ENCODE measurements around the gene RNF133.

Gene RNF133

GRCh38 chr7:122675621-122676020, 23.3 kb downstream of the RNF133 start:
- Histone ChIP-seq H2AFZ (ENCODE audit: low read length, unreplicated experiment) (no peak overlapping the region), H3K27me3 (ENCODE audit: insufficient read depth, low read length) (no peaks in the 10 kb centered on the region), H3K4me1 (ENCODE audit: control insufficient read depth, insufficient read depth, low read length, unreplicated experiment) (peaks cover 4% of the 10 kb centered on the region), H3K4me3 (ENCODE audit: low read depth, low read length) (no peak overlapping the region), H3K36me3 (ENCODE audit: insufficient read depth, low read length) (no peaks in the 10 kb centered on the region), H3K27ac (ENCODE audit: low read depth, low read length) (no peak overlapping the region), H3K79me2 (ENCODE audit: control insufficient read depth, insufficient read depth, low read length, unreplicated experiment) (no peaks in the 10 kb centered on the region)

- H3K79me2 ChIP-seq (ENCODE audit: control insufficient read depth, insufficient read depth, low read length, unreplicated experiment) = no peaks in the 10 kb centered on the region
- peak overlapping the region; percentile 3 for H2AFZ ChIP-seq (ENCODE audit: low read length, unreplicated experiment)
- H3K27ac ChIP-seq (ENCODE audit: low read depth, low read length) = peak overlapping the region; percentile 40
- H3K4me3 ChIP-seq (ENCODE audit: low read depth, low read length) = peak overlapping the region; percentile 38
- peaks cover 4% of the 10 kb centered on the region for H3K4me1 ChIP-seq (ENCODE audit: control insufficient read depth, insufficient read depth, low read length, unreplicated experiment)
- no peaks in the 10 kb centered on the region for H3K27me3 ChIP-seq (ENCODE audit: insufficient read depth, low read length)
- no peaks in the 10 kb centered on the region for H3K36me3 ChIP-seq (ENCODE audit: insufficient read depth, low read length)
Observed at GRCh38 chr7:122675011-122675410, 23.9 kb downstream of the RNF133 start.

GRCh38 chr7:122674502-122674901, 24.4 kb downstream of the RNF133 start:
- H3K79me2 ChIP-seq (ENCODE audit: control insufficient read depth, insufficient read depth, low read length, unreplicated experiment) = no peaks in the 10 kb centered on the region
- no peaks in the 10 kb centered on the region for H3K27me3 ChIP-seq (ENCODE audit: insufficient read depth, low read length)
- no peaks in the 10 kb centered on the region for H3K36me3 ChIP-seq (ENCODE audit: insufficient read depth, low read length)
- peak overlapping the region; percentile 38 for H3K4me3 ChIP-seq (ENCODE audit: low read depth, low read length)
- peaks cover 4% of the 10 kb centered on the region for H3K4me1 ChIP-seq (ENCODE audit: control insufficient read depth, insufficient read depth, low read length, unreplicated experiment)
- peak overlapping the region; percentile 40 for H3K27ac ChIP-seq (ENCODE audit: low read depth, low read length)
- H2AFZ ChIP-seq (ENCODE audit: low read length, unreplicated experiment) = peak overlapping the region; percentile 47

GRCh38 chr7:122673951-122674350, 25.0 kb downstream of the RNF133 start:
- Histone ChIP-seq H3K27ac (ENCODE audit: low read depth, low read length) (no peak overlapping the region), H3K27me3 (ENCODE audit: insufficient read depth, low read length) (no peaks in the 10 kb centered on the region), H2AFZ (ENCODE audit: low read length, unreplicated experiment) (no peak overlapping the region), H3K4me1 (ENCODE audit: control insufficient read depth, insufficient read depth, low read length, unreplicated experiment) (peaks cover 4% of the 10 kb centered on the region), H3K36me3 (ENCODE audit: insufficient read depth, low read length) (no peaks in the 10 kb centered on the region), H3K79me2 (ENCODE audit: control insufficient read depth, insufficient read depth, low read length, unreplicated experiment) (no peaks in the 10 kb centered on the region), H3K4me3 (ENCODE audit: low read depth, low read length) (no peak overlapping the region)

- Histone ChIP-seq H3K4me1 (ENCODE audit: control insufficient read depth, insufficient read depth, low read length, unreplicated experiment) (peaks cover 4% of the 10 kb centered on the region), H3K36me3 (ENCODE audit: insufficient read depth, low read length) (no peaks in the 10 kb centered on the region), H2AFZ (ENCODE audit: low read length, unreplicated experiment) (no peak overlapping the region), H3K27ac (ENCODE audit: low read depth, low read length) (no peak overlapping the region), H3K79me2 (ENCODE audit: control insufficient read depth, insufficient read depth, low read length, unreplicated experiment) (no peaks in the 10 kb centered on the region), H3K4me3 (ENCODE audit: low read depth, low read length) (no peak overlapping the region), H3K27me3 (ENCODE audit: insufficient read depth, low read length) (no peaks in the 10 kb centered on the region)
Observed at GRCh38 chr7:122672536-122672935, 26.4 kb downstream of the RNF133 start.

- Histone ChIP-seq H2AFZ (ENCODE audit: low read length, unreplicated experiment) (no peak overlapping the region), H3K27me3 (ENCODE audit: insufficient read depth, low read length) (no peaks in the 10 kb centered on the region), H3K27ac (ENCODE audit: low read depth, low read length) (no peak overlapping the region), H3K36me3 (ENCODE audit: insufficient read depth, low read length) (no peaks in the 10 kb centered on the region), H3K4me1 (ENCODE audit: control insufficient read depth, insufficient read depth, low read length, unreplicated experiment) (no peaks in the 10 kb centered on the region), H3K79me2 (ENCODE audit: control insufficient read depth, insufficient read depth, low read length, unreplicated experiment) (no peaks in the 10 kb centered on the region), H3K4me3 (ENCODE audit: low read depth, low read length) (no peak overlapping the region)
Observed at GRCh38 chr7:122663733-122664132, 35.2 kb downstream of the RNF133 start.

GRCh38 chr7:122658856-122659255, 40.1 kb downstream of the RNF133 start:
- Histone ChIP-seq H3K4me1 (ENCODE audit: control insufficient read depth, insufficient read depth, low read length, unreplicated experiment) (no peaks in the 10 kb centered on the region), H3K79me2 (ENCODE audit: control insufficient read depth, insufficient read depth, low read length, unreplicated experiment) (no peaks in the 10 kb centered on the region)

GRCh38 chr7:122653685-122654084, 45.2 kb downstream of the RNF133 start:
- Histone ChIP-seq H3K4me1 (ENCODE audit: control insufficient read depth, insufficient read depth, low read length, unreplicated experiment) (no peaks in the 10 kb centered on the region), H3K36me3 (ENCODE audit: insufficient read depth, low read length) (no peaks in the 10 kb centered on the region), H3K27me3 (ENCODE audit: insufficient read depth, low read length) (no peaks in the 10 kb centered on the region), H2AFZ (ENCODE audit: low read length, unreplicated experiment) (no peak overlapping the region), H3K27ac (ENCODE audit: low read depth, low read length) (no peak overlapping the region), H3K4me3 (ENCODE audit: low read depth, low read length) (no peak overlapping the region), H3K79me2 (ENCODE audit: control insufficient read depth, insufficient read depth, low read length, unreplicated experiment) (no peaks in the 10 kb centered on the region)

More at GRCh38 chr7:122658856-122659255, 40.1 kb downstream of the RNF133 start:
- H2AFZ ChIP-seq (ENCODE audit: low read length, unreplicated experiment) = no peak overlapping the region
- no peaks in the 10 kb centered on the region for H3K36me3 ChIP-seq (ENCODE audit: insufficient read depth, low read length)
- no peak overlapping the region for H3K4me3 ChIP-seq (ENCODE audit: low read depth, low read length)
- no peak overlapping the region for H3K27ac ChIP-seq (ENCODE audit: low read depth, low read length)
- H3K27me3 ChIP-seq (ENCODE audit: insufficient read depth, low read length) = no peaks in the 10 kb centered on the region

- H3K4me3 ChIP-seq (ENCODE audit: low read depth, low read length) = no peak overlapping the region
- no peaks in the 10 kb centered on the region for H3K36me3 ChIP-seq (ENCODE audit: insufficient read depth, low read length)
- H3K4me1 ChIP-seq (ENCODE audit: control insufficient read depth, insufficient read depth, low read length, unreplicated experiment) = no peaks in the 10 kb centered on the region
- H3K79me2 ChIP-seq (ENCODE audit: control insufficient read depth, insufficient read depth, low read length, unreplicated experiment) = no peaks in the 10 kb centered on the region
- no peaks in the 10 kb centered on the region for H3K27me3 ChIP-seq (ENCODE audit: insufficient read depth, low read length)
- no peak overlapping the region for H2AFZ ChIP-seq (ENCODE audit: low read length, unreplicated experiment)
- H3K27ac ChIP-seq (ENCODE audit: low read depth, low read length) = no peak overlapping the region
Observed at GRCh38 chr7:122652876-122653275, 46.0 kb downstream of the RNF133 start.

GRCh38 chr7:122651451-122651850, 47.5 kb downstream of the RNF133 start:
- Histone ChIP-seq H3K27ac (ENCODE audit: low read depth, low read length) (no peak overlapping the region), H3K4me3 (ENCODE audit: low read depth, low read length) (no peak overlapping the region), H3K27me3 (ENCODE audit: insufficient read depth, low read length) (no peaks in the 10 kb centered on the region), H3K36me3 (ENCODE audit: insufficient read depth, low read length) (no peaks in the 10 kb centered on the region), H2AFZ (ENCODE audit: low read length, unreplicated experiment) (no peak overlapping the region), H3K79me2 (ENCODE audit: control insufficient read depth, insufficient read depth, low read length, unreplicated experiment) (no peaks in the 10 kb centered on the region), H3K4me1 (ENCODE audit: control insufficient read depth, insufficient read depth, low read length, unreplicated experiment) (no peaks in the 10 kb centered on the region)

Measured in ACC112 (cell line).